OCI-M2 (cell line): Measurements from ENCODE around the gene DRAP1.

ENCODE experiments used
- DNase-seq: peaks from one replicate; lab custom pipeline; 2025; ENCODE audit not compliant: unreplicated experiment; lab: John Stamatoyannopoulos, UW

Gene DRAP1

DNA sequence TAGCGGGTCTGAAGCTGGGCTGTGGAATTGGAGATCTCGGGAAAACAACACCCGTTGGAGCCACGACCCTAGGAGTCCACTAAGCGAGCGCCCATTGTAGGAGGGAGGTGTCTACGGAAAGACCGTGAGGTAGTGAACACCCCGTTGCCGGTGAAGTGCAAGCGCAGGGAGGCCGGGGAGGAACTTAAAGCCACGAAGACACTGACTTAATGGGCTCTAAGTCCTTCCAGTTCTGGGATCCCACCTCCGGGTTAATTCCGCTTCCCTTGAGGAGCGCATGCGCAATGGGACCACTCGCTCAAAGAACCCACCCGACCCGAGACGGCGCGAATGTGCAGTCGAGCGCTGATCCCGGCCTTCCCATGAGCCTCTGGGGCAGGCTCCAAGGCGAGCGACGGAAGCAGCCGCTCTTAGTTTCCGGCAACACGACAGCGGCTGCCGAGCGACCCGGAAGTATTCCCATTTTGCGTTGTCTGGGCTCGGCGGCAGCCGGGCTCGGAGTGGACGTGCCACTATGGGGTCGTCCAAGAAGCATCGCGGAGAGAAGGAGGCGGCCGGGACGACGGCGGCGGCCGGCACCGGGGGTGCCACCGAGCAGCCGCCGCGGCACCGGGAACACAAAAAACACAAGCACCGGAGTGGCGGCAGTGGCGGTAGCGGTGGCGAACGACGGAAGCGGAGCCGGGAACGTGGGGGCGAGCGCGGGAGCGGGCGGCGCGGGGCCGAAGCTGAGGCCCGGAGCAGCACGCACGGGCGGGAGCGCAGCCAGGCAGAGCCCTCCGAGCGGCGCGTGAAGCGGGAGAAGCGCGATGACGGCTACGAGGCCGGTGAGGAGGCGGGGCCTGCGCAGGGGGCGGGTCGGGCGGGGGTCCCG lies 42.3 kb downstream of the DRAP1 start, which contains the start of gene SART1:
SART1 (plus strand) TSS at position 468 of the 874 bp plus-strand sequence; CDS start at position 515, 47 bp downstream.
- peak; percentile 68 for DNase-seq

DNA sequence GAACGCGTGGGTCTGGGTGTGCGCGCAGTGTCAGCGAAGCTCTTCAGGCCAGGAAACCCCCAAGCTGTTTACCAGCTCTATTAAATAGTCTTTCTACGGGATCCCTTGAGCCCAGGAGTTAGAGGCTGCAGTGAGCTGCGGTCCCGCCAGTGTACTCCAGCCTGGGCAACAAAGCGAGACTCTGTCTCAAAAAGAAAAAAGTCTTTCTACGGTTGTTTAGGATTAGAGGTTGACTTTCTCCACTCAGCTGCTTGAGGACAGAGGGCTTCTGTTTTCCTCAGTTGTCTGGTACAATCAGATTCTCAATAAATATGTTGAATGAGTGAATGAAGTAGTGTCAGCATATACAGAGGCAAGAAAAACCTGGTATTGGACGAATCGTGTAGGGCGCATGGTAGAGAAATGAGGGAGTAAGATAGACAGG lies 42.9 kb downstream of the DRAP1 start:
- no peak for DNase-seq

DNA sequence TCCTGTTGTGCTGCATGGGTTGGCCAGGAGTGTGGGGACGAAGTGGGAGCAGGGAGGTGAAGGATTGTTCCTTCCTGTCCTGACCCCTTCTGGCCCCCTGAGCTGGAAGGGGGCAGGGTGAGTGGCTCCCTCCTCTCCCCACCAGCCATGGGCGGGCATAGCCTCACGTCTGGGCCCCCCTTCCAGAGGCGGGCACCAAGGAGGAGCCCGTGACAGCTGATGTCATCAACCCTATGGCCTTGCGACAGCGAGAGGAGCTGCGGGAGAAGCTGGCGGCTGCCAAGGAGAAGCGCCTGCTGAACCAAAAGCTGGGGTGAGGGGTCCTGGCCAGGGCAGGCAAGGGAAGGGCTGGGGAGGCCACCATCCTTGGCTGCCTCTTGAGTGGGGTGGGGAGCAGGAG lies 45.7 kb downstream of the DRAP1 start:
- DNase-seq: no peak

DNA sequence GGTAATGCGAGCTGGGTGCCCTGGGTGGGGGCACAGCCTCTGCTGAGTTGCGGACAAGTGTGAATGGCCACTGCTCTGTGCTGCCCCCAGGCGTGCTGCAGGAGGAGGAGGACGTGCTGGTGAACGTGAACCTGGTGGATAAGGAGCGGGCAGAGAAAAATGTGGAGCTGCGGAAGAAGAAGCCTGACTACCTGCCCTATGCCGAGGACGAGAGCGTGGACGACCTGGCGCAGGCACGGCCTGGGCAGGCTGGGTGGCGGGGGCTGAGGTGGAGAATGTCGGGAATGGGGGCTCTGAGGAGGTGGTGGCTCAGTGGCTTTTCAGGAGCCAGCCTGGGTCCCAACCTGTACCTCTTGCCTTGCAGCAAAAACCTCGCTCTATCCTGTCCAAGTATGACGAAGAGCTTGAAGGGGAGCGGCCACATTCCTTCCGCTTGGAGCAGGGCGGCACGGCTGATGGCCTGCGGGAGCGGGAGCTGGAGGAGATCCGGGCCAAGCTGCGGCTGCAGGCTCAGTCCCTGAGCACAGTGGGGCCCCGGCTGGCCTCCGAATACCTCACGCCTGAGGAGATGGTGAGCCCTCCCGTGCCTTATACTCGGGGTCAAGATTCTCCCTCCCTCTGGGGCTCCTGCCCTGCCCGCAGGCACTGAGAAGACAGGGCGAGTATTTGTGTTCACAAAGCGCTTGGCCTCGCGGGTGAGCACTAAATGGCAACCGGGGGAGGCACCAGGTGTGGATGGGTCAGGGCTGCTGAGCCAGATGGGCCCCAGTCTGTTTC lies 46.9 kb downstream of the DRAP1 start:
- DNase-seq: no peak

DNA sequence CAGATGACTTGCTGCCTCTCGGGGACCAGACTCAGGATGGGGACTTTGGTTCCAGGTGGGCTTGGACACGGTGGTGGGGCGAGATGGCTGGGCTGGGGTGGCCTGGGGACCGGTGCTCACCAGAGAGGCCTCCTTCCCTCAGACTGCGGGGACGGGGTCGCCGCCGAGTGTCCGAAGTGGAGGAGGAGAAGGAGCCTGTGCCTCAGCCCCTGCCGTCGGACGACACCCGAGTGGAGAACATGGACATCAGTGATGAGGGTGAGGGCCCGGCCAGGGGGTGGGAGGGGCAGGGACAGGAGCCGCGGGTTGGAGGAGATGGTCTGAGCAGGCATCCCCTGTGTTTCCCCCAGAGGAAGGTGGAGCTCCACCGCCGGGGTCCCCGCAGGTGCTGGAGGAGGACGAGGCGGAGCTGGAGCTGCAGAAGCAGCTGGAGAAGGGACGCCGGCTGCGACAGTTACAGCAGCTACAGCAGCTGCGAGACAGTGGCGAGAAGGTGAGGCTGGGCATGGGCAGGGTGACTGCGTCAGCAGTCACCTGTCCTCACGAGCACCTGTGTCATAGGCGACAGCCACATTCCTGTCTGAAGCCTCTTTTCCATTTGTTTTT lies 48.2 kb downstream of the DRAP1 start:
- no peak for DNase-seq

DNA sequence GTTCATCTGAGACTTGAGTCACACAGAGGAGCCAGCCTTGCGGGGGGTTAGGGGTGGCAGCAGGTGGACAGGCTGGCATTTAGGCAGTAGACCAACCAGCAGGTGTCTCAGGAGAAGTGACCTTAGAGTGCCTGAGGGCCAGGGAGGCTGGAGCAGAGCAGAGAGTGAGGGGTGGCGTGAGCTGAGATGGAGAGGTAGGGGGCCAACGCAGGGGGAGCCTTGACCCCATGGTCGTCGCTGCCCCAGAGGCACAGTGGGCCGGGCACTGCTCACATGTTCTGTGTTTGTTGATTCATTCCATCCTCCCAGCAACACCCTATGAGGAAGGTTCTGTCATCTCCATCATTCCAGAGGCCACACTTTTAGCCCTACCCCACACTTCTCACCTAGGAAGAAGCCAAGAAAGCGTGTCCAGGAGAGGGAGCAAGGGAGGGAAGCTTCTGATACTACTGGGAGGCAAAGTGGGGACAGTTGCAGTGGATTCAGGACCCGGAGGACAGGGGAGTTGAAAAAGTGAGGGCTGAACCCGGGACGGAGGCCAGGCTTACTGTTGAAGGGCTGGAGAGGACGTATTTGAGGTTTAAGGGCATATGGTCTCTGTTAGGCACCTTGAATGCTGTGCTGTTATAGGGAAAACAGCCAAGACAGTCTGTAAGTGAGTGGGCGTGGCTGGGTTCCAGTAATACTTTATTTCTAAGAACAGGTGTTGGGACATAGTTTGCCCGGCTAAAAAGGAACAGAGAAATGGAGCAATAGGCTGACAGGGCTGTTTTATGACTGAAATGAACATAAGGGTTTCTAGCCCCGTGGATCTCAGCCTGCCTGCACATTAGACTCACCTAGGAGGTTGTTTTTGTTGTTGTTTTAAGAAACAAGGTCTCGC lies 49.6 kb downstream of the DRAP1 start:
- DNase-seq: no peak
